Measurements from ENCODE around the gene SIX3.

Gene SIX3

DNA sequence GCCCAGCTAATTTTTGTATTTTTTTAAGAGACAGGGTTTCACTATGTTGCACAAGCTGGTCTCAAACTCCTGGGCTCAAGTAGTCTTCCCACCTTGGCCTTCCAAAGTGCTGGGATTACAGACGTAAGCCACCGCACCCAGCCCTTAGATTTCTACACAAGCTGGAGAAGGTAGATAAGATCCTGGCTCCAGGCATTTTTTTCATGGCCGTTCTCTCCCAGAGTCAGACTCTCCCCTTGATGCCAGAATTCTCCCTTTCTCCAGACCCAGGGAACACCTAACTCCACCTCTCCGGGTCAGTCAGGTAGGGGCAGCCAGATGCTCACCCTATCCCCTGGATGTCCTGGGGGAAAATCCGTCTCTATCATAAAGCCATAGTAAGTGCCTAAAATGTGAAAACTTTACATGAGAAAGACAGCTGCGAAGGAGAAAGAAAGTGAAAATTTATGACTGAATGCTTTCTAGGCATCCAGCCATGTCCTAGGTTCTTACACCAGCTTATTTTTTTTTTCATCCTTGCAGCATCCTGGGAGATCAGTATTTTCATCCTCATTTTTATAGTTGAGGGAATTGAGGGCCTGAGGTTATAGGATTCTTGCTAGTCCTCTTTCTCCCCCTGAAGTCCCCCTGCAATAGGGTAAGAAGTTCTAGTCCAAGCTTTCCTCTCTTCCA, 16.3 kb downstream of the SIX3 start:
- Histone ChIP-seq H3K27me3 (replicated peaks; ENCODE audit: control insufficient read depth, insufficient read depth, low read length, poor library complexity, severe bottlenecking) (peaks cover 6% of the 10 kb centered on the region), H3K27ac (ENCODE audit: insufficient read depth, low read length, poor library complexity, severe bottlenecking) (no peak overlapping the region), H3K4me3 (ENCODE audit: insufficient read depth, low read depth, low read length, poor library complexity, severe bottlenecking) (no peak overlapping the region), H3K9me3 (ENCODE audit: control insufficient read depth, low read length) (no peaks in the 10 kb centered on the region), H3K36me3 (ENCODE audit: control insufficient read depth, insufficient read depth, low read length) (no peaks in the 10 kb centered on the region), H3K4me1 (ENCODE audit: control insufficient read depth, insufficient read depth, low read length, poor library complexity, severe bottlenecking) (peaks cover 5% of the 10 kb centered on the region)
- DNase-seq: no peak

DNA sequence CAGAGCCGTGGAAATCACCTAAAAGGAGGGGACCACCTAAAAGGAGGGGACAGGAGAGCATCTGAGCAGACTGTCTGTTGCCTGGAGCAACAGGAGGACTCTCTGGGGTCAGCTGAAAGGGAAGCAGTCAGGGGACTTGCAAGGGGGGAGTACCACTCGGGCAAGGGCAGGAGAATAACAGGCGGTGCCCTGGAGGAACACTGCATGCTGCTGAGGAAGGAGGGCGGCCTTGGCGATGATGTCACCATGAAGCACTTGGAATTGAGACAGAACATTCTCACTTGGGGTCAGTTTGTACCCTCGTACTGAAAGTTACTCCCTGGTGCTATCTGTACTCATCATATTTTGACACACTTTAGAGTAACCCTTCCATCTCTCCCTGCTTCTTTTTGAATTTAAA, 18.4 kb downstream of the SIX3 start:
- H3K4me1 ChIP-seq (ENCODE audit: control insufficient read depth, insufficient read depth, low read length, poor library complexity, severe bottlenecking): peaks cover 5% of the 10 kb centered on the region

DNA sequence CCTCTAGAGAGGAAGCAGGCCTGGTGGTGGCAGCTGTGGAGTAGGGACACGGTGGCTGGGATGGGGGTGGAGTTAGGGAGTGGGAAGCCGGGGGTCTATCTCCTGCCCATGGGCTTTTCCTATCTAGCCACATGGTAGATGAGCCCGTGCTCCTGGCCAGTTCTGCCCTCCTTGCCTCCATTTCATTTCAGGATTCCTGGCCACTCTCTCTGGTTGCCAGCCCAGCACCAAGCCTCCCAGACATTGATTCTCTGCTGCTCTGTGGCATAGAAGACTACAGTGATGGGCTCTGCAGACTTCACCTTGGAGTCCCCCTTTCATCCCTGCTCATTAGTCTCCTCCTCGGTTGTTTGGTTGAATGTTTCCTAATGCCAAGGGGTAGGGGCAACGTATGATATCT, 19.4 kb downstream of the SIX3 start:
- DNase-seq: no peak
- no peaks in the 10 kb centered on the region for H3K27me3 ChIP-seq (replicated peaks; ENCODE audit: control insufficient read depth, insufficient read depth, low read length, poor library complexity, severe bottlenecking)

More for the DNA sequence above, 18.4 kb downstream of the SIX3 start:
- no peak overlapping the region for H3K4me3 ChIP-seq (ENCODE audit: insufficient read depth, low read depth, low read length, poor library complexity, severe bottlenecking)
- no peak overlapping the region for H3K27ac ChIP-seq (ENCODE audit: insufficient read depth, low read length, poor library complexity, severe bottlenecking)
- DNase-seq: no peak
- no peaks in the 10 kb centered on the region for H3K9me3 ChIP-seq (ENCODE audit: control insufficient read depth, low read length)
- no peaks in the 10 kb centered on the region for H3K27me3 ChIP-seq (replicated peaks; ENCODE audit: control insufficient read depth, insufficient read depth, low read length, poor library complexity, severe bottlenecking)
- H3K36me3 ChIP-seq (ENCODE audit: control insufficient read depth, insufficient read depth, low read length): no peaks in the 10 kb centered on the region

DNA sequence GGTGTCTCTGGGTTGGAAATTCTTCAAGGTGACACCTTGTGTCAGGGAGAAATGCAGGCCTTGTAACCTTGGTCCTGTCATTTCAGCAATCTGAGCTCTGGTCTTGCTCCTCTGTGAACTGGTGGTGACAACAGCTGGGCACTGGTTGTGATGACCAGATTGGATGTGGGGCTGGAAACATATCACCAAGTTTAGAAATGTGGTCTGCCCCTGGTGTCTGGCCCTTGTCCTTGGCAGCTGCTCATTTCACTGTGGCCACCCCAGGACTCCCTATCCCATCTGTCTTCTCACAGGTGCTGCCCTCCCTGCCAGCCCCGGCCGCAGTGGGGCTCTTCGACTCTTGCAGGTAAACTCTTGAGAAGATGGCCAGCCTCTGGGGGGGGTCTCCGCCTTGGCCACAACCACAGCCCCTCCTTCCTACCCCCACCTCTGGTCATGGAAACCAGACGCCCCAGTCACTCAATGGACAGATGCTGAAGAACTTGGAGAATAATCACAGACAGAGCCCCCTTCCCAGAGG, 20.7 kb downstream of the SIX3 start:
- Histone ChIP-seq H3K4me1 (ENCODE audit: control insufficient read depth, insufficient read depth, low read length, poor library complexity, severe bottlenecking) (no peaks in the 10 kb centered on the region), H3K4me3 (ENCODE audit: insufficient read depth, low read depth, low read length, poor library complexity, severe bottlenecking) (no peak overlapping the region), H3K36me3 (ENCODE audit: control insufficient read depth, insufficient read depth, low read length) (no peaks in the 10 kb centered on the region), H3K27me3 (replicated peaks; ENCODE audit: control insufficient read depth, insufficient read depth, low read length, poor library complexity, severe bottlenecking) (no peaks in the 10 kb centered on the region), H3K27ac (ENCODE audit: insufficient read depth, low read length, poor library complexity, severe bottlenecking) (no peak overlapping the region), H3K9me3 (ENCODE audit: control insufficient read depth, low read length) (no peaks in the 10 kb centered on the region)
- no peak for DNase-seq

More for the DNA sequence above, 19.4 kb downstream of the SIX3 start:
- H3K4me3 ChIP-seq (ENCODE audit: insufficient read depth, low read depth, low read length, poor library complexity, severe bottlenecking): no peak overlapping the region
- no peaks in the 10 kb centered on the region for H3K9me3 ChIP-seq (ENCODE audit: control insufficient read depth, low read length)
- no peak overlapping the region for H3K27ac ChIP-seq (ENCODE audit: insufficient read depth, low read length, poor library complexity, severe bottlenecking)
- no peaks in the 10 kb centered on the region for H3K4me1 ChIP-seq (ENCODE audit: control insufficient read depth, insufficient read depth, low read length, poor library complexity, severe bottlenecking)
- H3K36me3 ChIP-seq (ENCODE audit: control insufficient read depth, insufficient read depth, low read length): no peaks in the 10 kb centered on the region

DNA sequence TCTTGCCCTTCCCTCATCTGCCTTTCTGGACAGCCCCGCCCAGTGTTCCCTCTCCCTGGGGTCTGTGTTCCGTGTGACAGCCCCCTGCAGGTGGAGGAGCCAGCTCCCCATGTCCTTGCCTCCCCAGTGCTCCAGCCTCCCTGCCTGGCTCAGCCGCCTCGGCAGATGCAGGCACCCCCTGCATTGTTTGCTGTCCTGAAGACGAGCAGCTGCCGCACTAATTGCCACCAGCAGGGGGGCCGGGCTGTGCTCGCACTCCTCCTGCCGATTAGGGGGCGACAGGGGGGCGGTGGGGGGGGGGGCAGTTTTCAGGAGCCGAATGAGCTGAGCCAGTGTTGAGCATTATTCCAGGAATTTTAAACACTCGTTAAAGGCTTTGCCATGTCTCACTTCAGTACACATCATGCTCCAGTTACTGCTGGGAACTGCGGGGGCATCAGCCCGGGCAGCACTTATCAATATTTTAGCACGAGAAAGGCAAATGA, 23.3 kb downstream of the SIX3 start:
- H3K36me3 ChIP-seq (ENCODE audit: control insufficient read depth, insufficient read depth, low read length): no peaks in the 10 kb centered on the region
- no peak overlapping the region for H3K27ac ChIP-seq (ENCODE audit: insufficient read depth, low read length, poor library complexity, severe bottlenecking)
- H3K4me1 ChIP-seq (ENCODE audit: control insufficient read depth, insufficient read depth, low read length, poor library complexity, severe bottlenecking): no peaks in the 10 kb centered on the region
- H3K27me3 ChIP-seq (replicated peaks; ENCODE audit: control insufficient read depth, insufficient read depth, low read length, poor library complexity, severe bottlenecking): no peaks in the 10 kb centered on the region
- H3K9me3 ChIP-seq (ENCODE audit: control insufficient read depth, low read length): no peaks in the 10 kb centered on the region
- no peak overlapping the region for H3K4me3 ChIP-seq (ENCODE audit: insufficient read depth, low read depth, low read length, poor library complexity, severe bottlenecking)
- no peak for DNase-seq

DNA sequence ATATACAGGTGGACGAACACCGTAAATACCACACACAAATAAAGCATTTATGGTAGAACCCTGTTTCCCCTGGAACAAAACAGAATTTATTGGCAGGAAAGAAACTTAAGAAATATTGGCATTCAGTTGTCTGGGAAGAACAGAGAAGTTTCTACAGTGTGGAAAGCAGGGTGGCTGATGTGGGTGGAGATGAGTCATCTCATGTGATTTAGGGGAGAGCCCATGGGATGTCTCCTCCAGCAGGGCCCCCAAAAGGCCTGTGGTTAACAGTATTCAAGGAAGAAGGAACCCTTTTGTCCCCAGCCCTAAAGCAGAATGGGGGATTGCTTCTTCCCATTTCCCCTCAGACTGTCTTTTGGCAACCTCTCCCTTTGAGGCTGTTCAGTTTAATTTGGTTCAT, 24.2 kb downstream of the SIX3 start:
- H3K9me3 ChIP-seq (ENCODE audit: control insufficient read depth, low read length): no peaks in the 10 kb centered on the region
- H3K36me3 ChIP-seq (ENCODE audit: control insufficient read depth, insufficient read depth, low read length): no peaks in the 10 kb centered on the region
- H3K4me1 ChIP-seq (ENCODE audit: control insufficient read depth, insufficient read depth, low read length, poor library complexity, severe bottlenecking): no peaks in the 10 kb centered on the region
- DNase-seq: no peak
- H3K27ac ChIP-seq (ENCODE audit: insufficient read depth, low read length, poor library complexity, severe bottlenecking): no peak overlapping the region
- no peak overlapping the region for H3K4me3 ChIP-seq (ENCODE audit: insufficient read depth, low read depth, low read length, poor library complexity, severe bottlenecking)
- H3K27me3 ChIP-seq (replicated peaks; ENCODE audit: control insufficient read depth, insufficient read depth, low read length, poor library complexity, severe bottlenecking): no peaks in the 10 kb centered on the region

DNA sequence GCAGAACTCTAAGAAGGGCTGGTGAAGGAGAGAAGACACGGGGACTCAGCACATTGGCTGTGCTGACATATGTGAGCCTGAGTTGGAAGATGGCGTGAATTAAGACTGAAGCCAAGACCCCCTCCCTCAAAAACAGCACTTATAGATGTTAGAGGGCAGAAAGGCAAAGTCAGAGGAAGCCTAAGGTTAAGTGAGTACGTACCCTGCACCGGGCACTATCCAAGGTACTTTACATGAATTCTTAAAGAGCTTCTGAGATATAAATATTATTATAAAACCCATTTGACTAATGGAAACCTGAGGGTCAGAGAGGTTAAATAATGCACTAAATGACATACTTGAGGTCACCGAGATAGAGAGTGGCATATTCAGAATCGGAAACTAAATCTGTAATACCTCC, 25.6 kb downstream of the SIX3 start:
- Histone ChIP-seq H3K27ac (ENCODE audit: insufficient read depth, low read length, poor library complexity, severe bottlenecking) (no peak overlapping the region), H3K9me3 (ENCODE audit: control insufficient read depth, low read length) (no peaks in the 10 kb centered on the region), H3K27me3 (replicated peaks; ENCODE audit: control insufficient read depth, insufficient read depth, low read length, poor library complexity, severe bottlenecking) (no peaks in the 10 kb centered on the region), H3K4me3 (ENCODE audit: insufficient read depth, low read depth, low read length, poor library complexity, severe bottlenecking) (no peak overlapping the region), H3K36me3 (ENCODE audit: control insufficient read depth, insufficient read depth, low read length) (no peaks in the 10 kb centered on the region), H3K4me1 (ENCODE audit: control insufficient read depth, insufficient read depth, low read length, poor library complexity, severe bottlenecking) (no peaks in the 10 kb centered on the region)
- no peak for DNase-seq

DNA sequence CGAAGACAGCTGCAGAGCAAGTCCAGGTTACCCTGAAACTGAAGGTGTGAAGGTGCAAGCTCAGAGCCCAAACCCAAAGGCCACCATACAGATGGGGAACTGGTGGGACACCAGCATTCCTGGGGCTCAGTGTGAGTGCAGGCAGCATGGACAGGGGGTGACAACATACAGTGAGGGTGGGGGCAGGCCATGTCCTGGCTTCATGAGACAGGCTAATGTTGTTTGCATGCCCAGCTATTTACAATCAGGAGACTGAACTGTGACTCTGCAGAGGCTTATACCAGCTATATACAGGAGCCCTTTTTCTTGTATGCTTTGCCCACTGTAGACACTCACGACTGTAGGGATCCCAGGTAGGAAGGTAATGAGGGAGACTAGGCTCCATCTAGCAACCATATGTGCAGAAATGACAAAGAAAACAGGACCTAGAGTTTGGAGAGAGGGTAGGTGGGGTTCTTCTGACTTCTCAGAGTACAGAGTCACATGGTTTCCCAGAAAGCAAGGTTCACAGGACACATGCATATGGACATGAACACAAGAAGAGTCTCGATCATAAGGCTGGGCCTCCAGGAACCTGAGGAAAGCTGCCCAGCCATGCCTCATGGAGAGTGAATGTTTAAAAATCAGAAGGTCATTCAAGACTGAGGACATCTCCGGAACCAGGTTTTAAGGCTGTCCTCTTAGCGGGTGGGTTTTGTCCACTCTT, 26.4 kb downstream of the SIX3 start:
- Histone ChIP-seq H3K9me3 (ENCODE audit: control insufficient read depth, low read length) (no peaks in the 10 kb centered on the region), H3K36me3 (ENCODE audit: control insufficient read depth, insufficient read depth, low read length) (no peaks in the 10 kb centered on the region), H3K27me3 (replicated peaks; ENCODE audit: control insufficient read depth, insufficient read depth, low read length, poor library complexity, severe bottlenecking) (peaks cover under 1% of the 10 kb centered on the region), H3K4me3 (ENCODE audit: insufficient read depth, low read depth, low read length, poor library complexity, severe bottlenecking) (no peak overlapping the region), H3K27ac (ENCODE audit: insufficient read depth, low read length, poor library complexity, severe bottlenecking) (no peak overlapping the region), H3K4me1 (ENCODE audit: control insufficient read depth, insufficient read depth, low read length, poor library complexity, severe bottlenecking) (no peaks in the 10 kb centered on the region)
- no peak for DNase-seq

DNA sequence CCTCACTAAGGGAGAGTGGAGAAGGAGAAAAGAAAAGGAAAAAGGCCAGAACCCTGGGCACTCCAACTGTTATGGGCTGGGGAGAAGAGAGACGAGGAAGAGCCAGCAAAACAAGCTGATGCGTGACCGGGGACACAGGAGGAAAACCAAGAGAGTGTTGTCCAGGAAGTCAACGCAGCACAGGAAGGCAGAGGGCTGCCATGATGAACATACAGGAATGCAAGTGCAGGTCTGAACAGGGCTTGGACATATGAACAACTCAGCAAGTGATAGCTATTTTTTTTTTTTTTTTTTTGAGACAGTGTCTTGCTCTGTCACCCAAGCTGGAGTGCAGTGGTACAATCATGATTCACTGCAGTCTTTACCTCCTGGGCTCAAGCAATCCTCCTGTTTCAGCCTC, 28.4 kb downstream of the SIX3 start:
- Histone ChIP-seq H3K4me3 (ENCODE audit: insufficient read depth, low read depth, low read length, poor library complexity, severe bottlenecking) (no peak overlapping the region), H3K9me3 (ENCODE audit: control insufficient read depth, low read length) (no peaks in the 10 kb centered on the region), H3K27me3 (replicated peaks; ENCODE audit: control insufficient read depth, insufficient read depth, low read length, poor library complexity, severe bottlenecking) (peaks cover 4% of the 10 kb centered on the region), H3K36me3 (ENCODE audit: control insufficient read depth, insufficient read depth, low read length) (no peaks in the 10 kb centered on the region), H3K27ac (ENCODE audit: insufficient read depth, low read length, poor library complexity, severe bottlenecking) (no peak overlapping the region), H3K4me1 (ENCODE audit: control insufficient read depth, insufficient read depth, low read length, poor library complexity, severe bottlenecking) (no peaks in the 10 kb centered on the region)
- no peak for DNase-seq

DNA sequence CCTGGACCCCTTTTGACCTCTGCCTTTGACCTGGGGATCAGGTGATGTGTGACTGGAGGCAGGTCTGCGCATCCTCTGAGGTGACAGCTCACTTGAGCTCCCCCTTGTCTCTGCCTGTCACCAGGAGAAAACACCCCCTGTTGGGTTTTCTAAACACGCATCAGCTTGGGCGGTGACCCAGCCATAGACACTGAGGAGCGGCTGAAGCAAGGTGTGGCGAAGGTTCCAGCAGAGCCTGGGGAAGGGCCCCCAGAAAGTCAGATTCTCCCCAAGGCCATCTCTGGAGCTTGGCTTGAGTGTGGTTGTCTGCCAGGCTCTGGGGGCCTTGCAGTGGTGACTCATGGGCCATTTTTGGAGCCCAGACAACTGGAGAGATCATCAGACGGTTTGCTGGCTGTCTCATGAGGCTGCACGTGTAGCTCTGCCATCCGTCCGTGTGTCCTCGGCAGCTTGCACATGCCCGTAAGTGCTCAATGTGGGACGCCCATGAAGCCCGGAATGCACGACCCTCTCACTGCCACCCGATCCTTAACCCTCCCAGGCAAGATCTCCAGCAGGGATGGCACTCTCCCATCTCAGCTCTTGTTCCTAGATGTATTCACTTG, 29.4 kb downstream of the SIX3 start:
- no peak for DNase-seq
- no peaks in the 10 kb centered on the region for H3K36me3 ChIP-seq (ENCODE audit: control insufficient read depth, insufficient read depth, low read length)

More for the DNA sequence above, 29.4 kb downstream of the SIX3 start:
- no peaks in the 10 kb centered on the region for H3K4me1 ChIP-seq (ENCODE audit: control insufficient read depth, insufficient read depth, low read length, poor library complexity, severe bottlenecking)
- no peaks in the 10 kb centered on the region for H3K9me3 ChIP-seq (ENCODE audit: control insufficient read depth, low read length)
- H3K27me3 ChIP-seq (replicated peaks; ENCODE audit: control insufficient read depth, insufficient read depth, low read length, poor library complexity, severe bottlenecking): peaks cover 4% of the 10 kb centered on the region
- no peak overlapping the region for H3K4me3 ChIP-seq (ENCODE audit: insufficient read depth, low read depth, low read length, poor library complexity, severe bottlenecking)
- H3K27ac ChIP-seq (ENCODE audit: insufficient read depth, low read length, poor library complexity, severe bottlenecking): no peak overlapping the region

Data from effector memory CD4-positive, alpha-beta T cell (primary cell).